NB4 (cell line): ENCODE results near the gene SHKBP1.

Experiments used
- DNase-seq: peaks from one replicate; pipeline ENCODE4 v3.0.0; 2010; ENCODE audit warnings: low read depth
- H3K4me3 ChIP-seq: one replicate; pipeline ENCODE4 v1.5.1; 2011; ENCODE audit warnings: mild to moderate bottlenecking, low read depth, low read length, moderate library complexity
- MYC ChIP-seq: IDR thresholded peaks from 2 replicates; pipeline ENCODE4 v1.6.1; 2011; ENCODE audit warnings: low read depth, low read length
- POLR2A ChIP-seq: IDR thresholded peaks from 2 replicates; pipeline ENCODE4 v1.6.1; 2011; ENCODE audit warnings: mild to moderate bottlenecking; ENCODE audit not compliant: insufficient read length; ENCODE audit errors: extremely low read depth
- TF ChIP-seq, protein P1 (sequence below): IDR thresholded peaks from 2 replicates; pipeline ENCODE4 v1.6.1; 2011; ENCODE audit warnings: low read depth, low read length
- TF ChIP-seq, protein P2 (sequence below): IDR thresholded peaks from one replicate; pipeline ENCODE4 v1.5.1; 2012; ENCODE audit warnings: low read depth, low read length

The SHKBP1 gene

DNA sequence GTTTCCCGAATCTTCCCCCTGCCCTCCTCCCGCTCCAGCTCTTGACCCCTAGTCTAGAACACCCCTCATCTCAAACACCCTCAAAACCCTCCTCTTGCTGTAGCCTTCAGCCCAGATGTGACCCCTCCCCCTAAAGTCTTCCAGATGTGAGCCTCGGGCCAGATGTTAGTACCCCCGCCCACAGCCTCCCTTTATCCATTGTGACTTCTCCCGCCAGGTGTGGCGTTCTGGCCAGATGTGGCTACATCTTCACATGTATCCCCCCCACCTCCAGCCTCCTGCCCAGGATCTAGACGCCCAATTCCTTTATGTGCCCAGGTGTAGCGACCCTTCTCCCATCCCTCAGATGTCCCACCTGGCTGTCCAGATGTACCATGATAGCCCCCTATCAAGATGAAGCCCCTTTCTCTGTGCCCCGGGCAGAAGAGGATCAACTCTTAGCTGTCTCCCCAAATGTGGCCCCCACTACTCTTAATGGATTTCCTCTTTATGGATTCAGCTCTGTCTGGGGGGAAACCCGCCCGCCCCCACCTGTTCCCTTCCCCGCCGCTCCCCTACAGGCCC, 24.0 kb downstream of the SHKBP1 start:
- no peak overlapping the region for H3K4me3 ChIP-seq
- DNase-seq, result no peak
- TF ChIP-seq, protein P1, sequence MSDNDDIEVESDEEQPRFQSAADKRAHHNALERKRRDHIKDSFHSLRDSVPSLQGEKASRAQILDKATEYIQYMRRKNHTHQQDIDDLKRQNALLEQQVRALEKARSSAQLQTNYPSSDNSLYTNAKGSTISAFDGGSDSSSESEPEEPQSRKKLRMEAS, result no peak
- TF ChIP-seq, protein P2, sequence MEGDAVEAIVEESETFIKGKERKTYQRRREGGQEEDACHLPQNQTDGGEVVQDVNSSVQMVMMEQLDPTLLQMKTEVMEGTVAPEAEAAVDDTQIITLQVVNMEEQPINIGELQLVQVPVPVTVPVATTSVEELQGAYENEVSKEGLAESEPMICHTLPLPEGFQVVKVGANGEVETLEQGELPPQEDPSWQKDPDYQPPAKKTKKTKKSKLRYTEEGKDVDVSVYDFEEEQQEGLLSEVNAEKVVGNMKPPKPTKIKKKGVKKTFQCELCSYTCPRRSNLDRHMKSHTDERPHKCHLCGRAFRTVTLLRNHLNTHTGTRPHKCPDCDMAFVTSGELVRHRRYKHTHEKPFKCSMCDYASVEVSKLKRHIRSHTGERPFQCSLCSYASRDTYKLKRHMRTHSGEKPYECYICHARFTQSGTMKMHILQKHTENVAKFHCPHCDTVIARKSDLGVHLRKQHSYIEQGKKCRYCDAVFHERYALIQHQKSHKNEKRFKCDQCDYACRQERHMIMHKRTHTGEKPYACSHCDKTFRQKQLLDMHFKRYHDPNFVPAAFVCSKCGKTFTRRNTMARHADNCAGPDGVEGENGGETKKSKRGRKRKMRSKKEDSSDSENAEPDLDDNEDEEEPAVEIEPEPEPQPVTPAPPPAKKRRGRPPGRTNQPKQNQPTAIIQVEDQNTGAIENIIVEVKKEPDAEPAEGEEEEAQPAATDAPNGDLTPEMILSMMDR, result no peak
- TF ChIP-seq MYC, result no peak
- TF ChIP-seq POLR2A, result no peak

DNA sequence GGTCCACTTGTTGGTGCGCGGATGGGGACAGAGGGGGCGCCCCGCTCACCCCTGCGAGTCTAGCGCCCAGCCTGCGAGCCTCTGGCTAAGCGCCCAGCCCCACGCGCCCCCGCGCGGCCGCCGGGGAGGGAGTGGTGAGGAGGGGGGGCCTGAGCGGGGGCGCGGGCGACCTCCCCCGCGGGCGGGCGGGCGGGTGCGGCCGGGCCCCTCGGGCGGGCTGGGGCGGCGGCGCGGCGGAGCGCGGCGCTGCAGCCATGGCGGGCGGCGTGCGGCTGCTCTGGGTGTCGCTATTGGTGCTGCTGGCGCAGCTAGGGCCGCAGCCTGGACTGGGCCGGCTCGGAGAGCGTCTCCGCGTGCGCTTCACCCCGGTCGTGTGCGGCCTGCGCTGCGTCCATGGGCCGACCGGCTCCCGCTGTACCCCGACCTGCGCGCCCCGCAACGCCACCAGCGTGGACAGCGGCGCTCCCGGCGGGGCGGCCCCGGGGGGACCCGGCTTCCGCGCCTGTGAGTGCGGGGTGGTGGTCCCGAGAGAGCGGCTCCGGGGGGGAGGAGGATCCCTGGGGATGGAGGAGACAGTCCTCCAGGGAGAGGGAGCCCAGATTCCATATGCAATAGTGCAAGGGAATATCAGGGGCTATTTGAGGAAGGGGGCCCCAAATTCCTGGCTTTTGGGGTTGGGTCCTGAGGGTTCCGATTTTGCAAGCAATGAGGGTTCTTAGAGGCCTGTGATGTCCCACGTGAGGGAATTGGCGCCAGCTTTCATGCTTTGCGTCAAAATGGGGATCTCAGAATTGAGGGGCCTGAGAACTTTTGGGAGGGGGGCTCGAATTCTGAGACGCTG, 24.7 kb downstream of the SHKBP1 start, which contains the start of gene LTBP4:
LTBP4 (plus strand) TSS at position 236 of the 841 bp plus-strand sequence; CDS start at position 255, 19 bp downstream.
- H3K4me3 ChIP-seq, result no peak within 1 kb of the TSS
- DNase-seq, result no peak
- TF ChIP-seq POLR2A, result no peak
- TF ChIP-seq, protein P1, result no peak
- TF ChIP-seq, protein P2, result no peak

DNA sequence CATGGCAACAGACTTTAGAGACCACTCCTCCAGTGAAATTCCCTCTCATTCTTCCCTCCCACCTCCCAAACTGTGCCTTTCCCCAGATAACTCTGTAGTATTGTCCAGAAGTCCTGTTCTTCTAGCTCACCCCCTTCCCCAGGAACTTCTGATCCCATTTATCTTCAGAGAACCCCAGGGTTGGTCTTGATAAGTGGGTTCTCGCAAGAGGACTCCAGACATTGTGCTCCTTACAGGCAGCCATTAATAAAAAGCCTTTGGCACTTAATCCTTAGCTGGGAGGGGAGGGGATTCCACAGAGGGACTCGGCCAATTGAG, 26.4 kb downstream of the SHKBP1 start:
- DNase-seq, result no peak
- H3K4me3 ChIP-seq, result no peak overlapping the region
- TF ChIP-seq, protein P1, result no peak
- TF ChIP-seq, protein P2, result no peak
- TF ChIP-seq MYC (no peak), POLR2A (no peak)

DNA sequence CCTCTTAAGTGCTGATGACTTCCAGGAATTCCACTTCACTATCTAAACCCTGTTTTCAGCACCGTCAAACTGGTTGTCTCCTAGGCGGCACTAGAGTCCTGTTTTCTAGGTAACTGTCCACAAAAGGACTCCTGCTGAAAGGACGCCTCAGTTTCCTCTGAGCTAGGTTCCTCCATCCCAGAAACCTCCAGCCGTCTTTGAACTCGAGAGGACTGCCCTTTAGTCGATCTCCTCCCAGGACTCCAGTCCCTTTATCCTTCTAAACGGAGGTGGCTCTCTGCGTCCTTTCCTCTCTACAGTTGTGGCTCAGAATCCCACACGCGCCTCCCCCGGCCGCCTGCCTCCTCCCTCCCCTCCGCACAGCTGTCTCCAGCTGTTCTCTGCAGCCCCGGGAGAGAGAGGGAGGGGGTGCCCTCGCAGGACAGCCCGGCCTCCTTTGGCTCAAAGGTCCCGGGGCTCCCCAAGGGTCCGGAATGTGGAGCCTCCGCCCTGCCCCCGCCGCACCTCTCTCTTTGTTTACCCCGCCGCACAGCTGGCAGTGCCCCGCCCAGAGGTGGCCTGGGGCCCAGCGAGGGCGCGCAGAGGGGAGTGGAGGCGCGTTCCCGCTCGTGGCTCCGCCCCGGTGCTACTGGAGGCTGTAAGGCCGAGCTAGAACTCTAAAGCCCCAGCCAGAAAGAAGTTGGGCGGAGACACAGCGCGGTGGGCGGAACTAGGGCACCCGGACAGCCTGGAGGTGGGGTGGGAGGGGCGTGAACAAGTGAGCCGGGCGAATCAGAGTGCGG, 26.9 kb downstream of the SHKBP1 start:
- no peak overlapping the region for H3K4me3 ChIP-seq
- TF ChIP-seq, protein P2, result no peak
- TF ChIP-seq, protein P1, result no peak
- TF ChIP-seq POLR2A, result no peak
- no peak for TF ChIP-seq MYC
- peak; percentile 91 for DNase-seq

DNA sequence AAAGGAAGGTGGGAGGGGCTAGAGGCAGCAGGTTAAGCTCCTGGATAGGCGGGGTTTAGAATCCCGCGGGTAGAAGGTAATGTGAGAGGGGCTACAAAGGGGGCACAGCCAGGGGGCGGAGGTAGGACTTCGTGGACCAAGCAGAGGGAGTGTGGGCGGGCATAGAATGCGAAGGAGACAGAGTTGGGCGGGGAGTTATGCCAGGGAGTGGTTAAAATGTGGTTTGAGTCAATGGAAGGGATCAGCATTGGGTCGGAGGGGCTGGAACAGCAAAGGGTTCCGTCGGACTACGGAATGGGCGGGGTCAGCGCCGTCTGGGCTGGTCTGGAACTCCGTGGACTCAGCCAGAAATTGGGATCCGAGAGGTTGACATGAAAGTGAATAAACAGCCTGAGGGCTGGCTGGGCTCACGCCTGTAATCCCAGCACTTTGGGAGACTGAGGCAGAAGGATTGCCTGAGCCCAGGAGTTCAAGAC, 27.5 kb downstream of the SHKBP1 start:
- TF ChIP-seq, protein P1, result no peak
- TF ChIP-seq POLR2A, result no peak
- no peak overlapping the region for H3K4me3 ChIP-seq

DNA sequence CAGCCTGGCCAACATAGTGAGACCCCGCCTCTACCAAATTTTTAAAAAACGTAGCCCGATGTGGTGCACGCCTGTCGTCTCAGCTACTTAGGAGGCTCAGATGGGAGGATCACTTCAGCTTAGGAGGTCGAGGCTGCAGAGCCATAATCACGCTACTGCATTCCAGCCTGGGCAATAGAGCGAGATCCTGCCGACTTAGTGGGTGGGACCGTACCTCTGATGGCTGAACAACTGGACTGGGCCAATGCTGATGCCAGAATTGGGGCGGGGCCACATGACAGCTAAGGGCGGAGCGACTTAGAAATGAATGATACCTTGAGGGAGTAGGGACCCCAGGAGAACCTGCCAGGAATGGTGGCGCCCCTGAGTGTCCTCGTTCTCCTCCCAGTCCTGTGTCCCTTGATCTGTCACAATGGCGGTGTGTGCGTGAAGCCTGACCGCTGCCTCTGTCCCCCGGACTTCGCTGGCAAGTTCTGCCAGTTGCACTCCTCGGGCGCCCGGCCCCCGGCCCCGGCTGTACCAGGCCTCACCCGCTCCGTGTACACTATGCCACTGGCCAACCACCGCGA, 28.1 kb downstream of the SHKBP1 start:
- H3K4me3 ChIP-seq, result no peak overlapping the region
- no peak for DNase-seq
- no peak for TF ChIP-seq MYC
- TF ChIP-seq, protein P2, result no peak

More for the DNA sequence above, 27.5 kb downstream of the SHKBP1 start:
- no peak for DNase-seq
